Mesenchymal stem cell (in vitro differentiated cells and primary cell): ENCODE measurements around the gene RPTOR.
"Not testable (repeated sequence)": the region's sequence is repeated elsewhere in the genome, so short reads cannot be mapped to it uniquely, and the experiment has no call there.

ENCODE experiments used
- DNase-seq: peaks from one replicate; pipeline ENCODE4 v3.0.0-alpha.2; 2013
- H2AFZ ChIP-seq: one replicate; pipeline ENCODE4 v1.6.1; 2013; ENCODE audit warnings: low read depth, mild to moderate bottlenecking, control low read depth, inconsistent platforms, low read length, moderate library complexity
- H2AK5ac ChIP-seq: 2 replicates; pipeline ENCODE4 v1.6.1; 2013; ENCODE audit warnings: low read length, moderate library complexity, mild to moderate bottlenecking, inconsistent platforms; ENCODE audit not compliant: severe bottlenecking
- H2BK120ac ChIP-seq: one replicate; pipeline ENCODE4 v1.6.1; 2013; ENCODE audit warnings: low read depth, mild to moderate bottlenecking, inconsistent platforms, low read length, moderate library complexity
- H2BK12ac ChIP-seq, 2 experiments: one replicate each; pipeline ENCODE4 v1.6.1; 2013; ENCODE audit warnings: inconsistent platforms in 2 of 2, low read length in 2 of 2, mild to moderate bottlenecking in 2 of 2, moderate library complexity in 2 of 2, control low read depth in 1 of 2
- H2BK15ac ChIP-seq: one replicate; pipeline ENCODE4 v1.6.1; 2013; ENCODE audit warnings: mild to moderate bottlenecking, low read depth, inconsistent platforms; ENCODE audit not compliant: poor library complexity, severe bottlenecking
- H2BK5ac ChIP-seq: 2 replicates; pipeline ENCODE4 v1.6.1; 2013; ENCODE audit warnings: low read depth, mild to moderate bottlenecking, low read length, control low read depth, inconsistent platforms; ENCODE audit not compliant: poor library complexity, severe bottlenecking
- H3K14ac ChIP-seq, 2 experiments: one replicate each; pipeline ENCODE4 v1.6.1; 2013; ENCODE audit warnings: inconsistent platforms in 2 of 2, low read length in 2 of 2, control low read depth in 1 of 2, mild to moderate bottlenecking in 1 of 2, moderate library complexity in 1 of 2
- H3K18ac ChIP-seq, 2 experiments: one replicate each; pipeline ENCODE4 v1.6.1; 2013; ENCODE audit warnings: inconsistent platforms in 2 of 2, low read length in 2 of 2, control low read depth in 1 of 2, low read depth in 1 of 2, mild to moderate bottlenecking in 1 of 2
- H3K23ac ChIP-seq, 2 experiments: one replicate each; pipeline ENCODE4 v1.6.1; 2013; ENCODE audit warnings: inconsistent platforms in 2 of 2, low read length in 2 of 2, mild to moderate bottlenecking in 2 of 2, moderate library complexity in 2 of 2, control low read depth in 1 of 2
- H3K27ac ChIP-seq: 2 replicates; pipeline ENCODE4 v1.5.1; 2013; ENCODE audit warnings: mild to moderate bottlenecking, moderate library complexity, low read length, control low read depth, inconsistent platforms; ENCODE audit not compliant: poor library complexity, severe bottlenecking
- H3K27me3 ChIP-seq, 2 experiments: 2 replicates each; pipeline versions ENCODE4 v1.6.1 to v1.7.0; 2013; ENCODE audit warnings: low read length in 2 of 2, mild to moderate bottlenecking in 2 of 2, moderate library complexity in 2 of 2, control low read depth in 1 of 2, inconsistent platforms in 1 of 2; ENCODE audit not compliant: control insufficient read depth in 1 of 2, insufficient read depth in 1 of 2
- H3K36me3 ChIP-seq, 2 experiments: 2 replicates each; pipeline versions ENCODE4 v1.6.1 to v1.7.0; 2013; ENCODE audit warnings: low read length in 2 of 2, control low read depth in 1 of 2, inconsistent platforms in 1 of 2, low read depth in 1 of 2, mild to moderate bottlenecking in 1 of 2; ENCODE audit not compliant: insufficient read depth in 2 of 2, control insufficient read depth in 1 of 2
- H3K4ac ChIP-seq, 2 experiments: one replicate each; pipeline ENCODE4 v1.6.1; 2013; ENCODE audit warnings: inconsistent platforms in 2 of 2, low read length in 2 of 2, mild to moderate bottlenecking in 2 of 2, moderate library complexity in 2 of 2, control low read depth in 1 of 2, low read depth in 1 of 2
- H3K4me1 ChIP-seq: 2 replicates; pipeline ENCODE4 v1.6.1; 2013; ENCODE audit warnings: low read depth, low read length, control low read depth; ENCODE audit not compliant: control insufficient read depth, insufficient read depth
- H3K4me2 ChIP-seq: 2 replicates; pipeline ENCODE4 v1.6.1; 2013; ENCODE audit warnings: low read length, mild to moderate bottlenecking, inconsistent platforms; ENCODE audit not compliant: poor library complexity, severe bottlenecking
- H3K4me3 ChIP-seq, 2 experiments: 2 replicates each; pipeline versions ENCODE4 v1.5.1 to v1.7.0; 2013; ENCODE audit warnings: low read length in 2 of 2, mild to moderate bottlenecking in 2 of 2, control low read depth in 1 of 2, low read depth in 1 of 2; ENCODE audit not compliant: insufficient read depth in 1 of 2
- H3K79me1 ChIP-seq: replicated peaks from 2 replicates; pipeline ENCODE4 v1.6.1; 2013; ENCODE audit warnings: mild to moderate bottlenecking, control low read depth, low read length, inconsistent platforms; ENCODE audit not compliant: poor library complexity, severe bottlenecking
- H3K9ac ChIP-seq: 2 replicates; pipeline ENCODE4 v1.7.0; 2013; ENCODE audit warnings: mild to moderate bottlenecking, low read length, moderate library complexity
- H3K9me3 ChIP-seq: 2 replicates; pipeline ENCODE4 v1.7.0; 2013; ENCODE audit warnings: mild to moderate bottlenecking, low read length; ENCODE audit not compliant: control insufficient read depth
- H4K8ac ChIP-seq: one replicate; pipeline ENCODE4 v1.6.1; 2013; ENCODE audit warnings: inconsistent platforms, mild to moderate bottlenecking, low read length, moderate library complexity
- H4K91ac ChIP-seq: one replicate; pipeline ENCODE4 v1.6.1; 2013; ENCODE audit warnings: mild to moderate bottlenecking, low read length, inconsistent platforms
- WGBS: methylation state at CpG from one replicate; pipeline ENCODE4 v1.1.7; 2013; ENCODE audit warnings: mixed read lengths; 5-methylcytosine and 5-hydroxymethylcytosine counted together

Gene RPTOR

DNA sequence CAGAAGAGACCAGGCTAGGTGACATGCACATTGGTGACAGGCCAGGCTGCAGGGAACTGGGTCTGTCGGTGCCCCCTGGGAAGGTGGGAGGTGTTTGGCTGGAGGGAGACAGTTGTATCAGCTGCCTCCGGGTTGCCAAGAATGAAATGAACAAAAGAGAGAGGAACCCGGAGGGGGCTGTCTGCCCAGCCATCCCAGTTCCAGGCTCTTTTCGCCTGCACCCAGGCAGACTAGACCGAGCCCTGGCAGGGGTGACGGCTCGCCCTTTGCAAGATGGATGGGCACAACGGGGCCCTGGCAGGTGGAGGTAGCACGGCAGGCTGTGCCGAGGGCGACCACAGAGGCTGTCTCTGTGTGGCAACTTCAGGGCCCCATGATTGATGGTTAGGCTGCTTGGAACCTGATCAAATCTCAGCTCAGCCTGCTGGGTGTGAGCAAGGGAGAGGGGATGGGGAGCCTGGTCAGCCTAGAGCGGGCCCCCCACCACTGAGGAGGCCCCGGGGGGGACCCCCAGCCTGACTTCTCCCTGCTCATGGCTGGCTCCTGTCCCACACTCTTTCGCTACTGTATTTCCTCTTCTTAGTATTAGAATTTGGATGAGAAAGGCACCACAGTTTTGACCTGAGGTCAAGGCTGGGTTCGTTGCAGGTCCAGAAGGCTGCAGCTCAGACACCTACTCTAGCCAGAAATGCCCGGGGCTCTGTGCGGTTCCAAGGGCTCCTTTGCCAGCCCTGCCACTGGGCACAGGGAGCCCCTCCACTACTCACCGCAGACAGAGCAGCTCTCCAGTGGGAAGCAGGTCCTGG is 328.1 kb downstream of the RPTOR start:
- Histone ChIP-seq H4K91ac (no peak overlapping the region), H2BK15ac (no peak overlapping the region), H3K23ac (peak overlapping the region in 1 of 2 experiments; percentile 6), H3K14ac (peak overlapping the region in 1 of 2 experiments; percentile 71), H3K4me3 (no peak overlapping the region), H2AK5ac (no peak overlapping the region), H2BK120ac (no peak overlapping the region), H2BK5ac (no peak overlapping the region), H3K4ac (no peak overlapping the region), H3K27me3 (no peaks in the 10 kb centered on the region), H3K36me3 (peaks cover 18 to 30% of the 10 kb centered on the region in 2 experiments), H3K18ac (no peak overlapping the region), H3K27ac (no peak overlapping the region), H3K79me1 (peaks cover 2% of the 10 kb centered on the region), H4K8ac (no peak overlapping the region), H3K4me2 (no peak overlapping the region), H3K9ac (no peak overlapping the region), H3K9me3 (no peaks in the 10 kb centered on the region), H2BK12ac (no peak overlapping the region), H2AFZ (no peak overlapping the region), H3K4me1 (peaks cover 11% of the 10 kb centered on the region)
- 96% methylated on average over 16 of the region's 18 CpGs for WGBS
- no peak for DNase-seq

DNA sequence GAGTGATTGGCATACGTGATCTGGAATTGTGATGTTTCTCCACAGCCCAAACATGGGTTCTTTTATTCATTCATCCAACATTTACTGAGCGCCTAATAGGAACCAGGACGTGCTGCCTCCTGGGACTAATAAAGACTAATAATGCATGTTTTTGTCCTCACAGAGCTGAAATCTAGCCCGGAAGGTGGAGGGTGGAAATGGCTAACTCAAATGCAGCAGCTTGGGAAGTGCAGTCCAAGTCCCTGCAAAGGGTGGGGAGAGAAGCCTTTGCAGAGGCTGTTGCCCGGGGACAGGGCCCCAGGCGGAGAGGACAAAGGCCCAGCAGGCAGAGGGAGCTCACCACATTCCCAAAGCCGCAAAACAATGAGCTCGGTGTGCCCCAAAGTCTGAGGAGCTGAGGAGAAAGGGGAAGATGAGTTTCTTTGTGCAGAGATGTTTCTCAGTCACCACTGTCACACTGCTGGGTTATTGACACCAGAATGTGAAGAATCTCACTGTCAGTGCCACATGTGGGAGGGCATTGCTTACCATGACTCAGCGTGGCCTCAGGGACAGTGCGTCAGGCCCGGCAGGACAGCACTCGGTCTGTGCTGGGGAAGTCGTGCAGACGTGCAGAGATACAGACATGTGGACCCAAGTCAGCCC is 328.8 kb downstream of the RPTOR start:
- no peak overlapping the region for H2AK5ac ChIP-seq
- no peak overlapping the region for H2BK5ac ChIP-seq
- no peak overlapping the region for H3K23ac ChIP-seq
- H3K36me3 ChIP-seq, result peaks cover 18 to 35% of the 10 kb centered on the region in 2 experiments
- H2BK12ac ChIP-seq, result no peak overlapping the region
- peak overlapping the region in 1 of 2 experiments; percentile 21 for H3K4ac ChIP-seq
- H4K91ac ChIP-seq, result no peak overlapping the region
- no peak overlapping the region for H2BK15ac ChIP-seq
- peaks cover 2% of the 10 kb centered on the region for H3K79me1 ChIP-seq
- H3K27me3 ChIP-seq, result no peaks in the 10 kb centered on the region
- H3K4me2 ChIP-seq, result no peak overlapping the region
- H3K18ac ChIP-seq, result peak overlapping the region in 1 of 2 experiments; percentile 6
- H3K9me3 ChIP-seq, result no peaks in the 10 kb centered on the region
- no peak overlapping the region for H3K4me3 ChIP-seq
- no peak overlapping the region for H3K9ac ChIP-seq
- H2AFZ ChIP-seq, result no peak overlapping the region
- peak overlapping the region in 1 of 2 experiments; percentile 58 for H3K14ac ChIP-seq
- H4K8ac ChIP-seq, result peak overlapping the region; percentile 10
- 73% methylated on average over 14 of the region's 14 CpGs for WGBS
- H3K27ac ChIP-seq, result no peak overlapping the region
- peaks cover 11% of the 10 kb centered on the region for H3K4me1 ChIP-seq
- peak; percentile 56 for DNase-seq
- H2BK120ac ChIP-seq, result no peak overlapping the region

DNA sequence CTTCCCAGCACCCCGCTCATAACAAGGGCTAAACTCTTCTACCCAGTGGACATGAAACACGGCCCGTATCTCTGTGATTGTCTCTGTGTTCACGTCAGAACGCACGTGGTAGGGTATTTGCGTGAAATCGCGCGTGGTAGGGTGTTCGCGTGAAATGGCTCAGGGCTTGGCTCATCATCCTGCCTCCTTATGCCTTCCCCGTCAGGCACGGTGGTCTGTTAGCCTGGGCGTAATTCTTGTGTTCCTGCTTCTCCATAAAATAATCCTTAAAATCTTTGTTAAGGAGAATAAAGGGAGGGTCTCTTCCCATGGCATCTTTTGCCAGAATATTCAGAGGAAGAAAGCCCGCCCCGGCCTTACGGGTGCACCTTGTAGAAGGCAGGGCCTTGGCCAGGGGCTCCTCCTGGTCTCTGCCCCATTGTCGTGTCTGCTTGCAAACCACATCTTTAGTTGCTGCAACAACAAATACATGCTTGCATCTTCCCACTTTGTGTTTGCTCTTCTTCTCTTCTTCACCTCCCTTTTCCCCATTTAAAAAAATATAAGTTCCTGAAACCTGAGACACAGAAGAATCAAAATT is 330.3 kb downstream of the RPTOR start:
- Histone ChIP-seq H3K18ac (no peak overlapping the region), H3K9ac (no peak overlapping the region), H3K4me3 (no peak overlapping the region), H2AK5ac (no peak overlapping the region), H3K27me3 (no peaks in the 10 kb centered on the region), H3K9me3 (no peaks in the 10 kb centered on the region), H3K4me2 (no peak overlapping the region), H2BK12ac (no peak overlapping the region), H3K4me1 (peaks cover 11% of the 10 kb centered on the region), H3K79me1 (peaks cover 2% of the 10 kb centered on the region), H2AFZ (no peak overlapping the region), H2BK5ac (no peak overlapping the region), H3K27ac (no peak overlapping the region), H2BK15ac (no peak overlapping the region), H4K8ac (no peak overlapping the region), H3K23ac (no peak overlapping the region), H3K36me3 (peaks cover 18 to 47% of the 10 kb centered on the region in 2 experiments), H4K91ac (no peak overlapping the region), H3K14ac (no peak overlapping the region), H2BK120ac (no peak overlapping the region), H3K4ac (no peak overlapping the region)
- 97% methylated on average over 17 of the region's 19 CpGs for WGBS
- DNase-seq, result no peak

- H3K4ac ChIP-seq, H3K4me1 ChIP-seq, H3K79me1 ChIP-seq, H3K9me3 ChIP-seq, H4K91ac ChIP-seq, H2AFZ ChIP-seq, H3K14ac ChIP-seq, H3K23ac ChIP-seq, H2BK5ac ChIP-seq, H4K8ac ChIP-seq, H3K9ac ChIP-seq, H2AK5ac ChIP-seq, H3K4me2 ChIP-seq, H3K18ac ChIP-seq, H2BK12ac ChIP-seq, H2BK120ac ChIP-seq, H3K4me3 ChIP-seq, H2BK15ac ChIP-seq, DNase-seq, H3K27ac ChIP-seq, H3K27me3 ChIP-seq: not testable (repeated sequence)
- H3K36me3 ChIP-seq, result peaks cover 22 to 53% of the 10 kb centered on the region in 2 experiments
- 94% methylated on average over 24 of the region's 29 CpGs for WGBS
These were observed 330.9 kb downstream of the RPTOR start for GRCh38 chr17:80875480-80875995.
